Activated T-cell treated with anti-CD3 and anti-CD28 coated beads for 1 hour (primary cell): ENCODE data around the gene MS4A4A.
"Not testable (repeated sequence)": the region's sequence is repeated elsewhere in the genome, so short reads cannot be mapped to it uniquely, and the experiment has no call there.

Experiments
- DNase-seq: peaks from one replicate; pipeline ENCODE4 v3.0.0-alpha.2; 2020; ENCODE audit warnings: low read depth

The MS4A4A gene

DNA sequence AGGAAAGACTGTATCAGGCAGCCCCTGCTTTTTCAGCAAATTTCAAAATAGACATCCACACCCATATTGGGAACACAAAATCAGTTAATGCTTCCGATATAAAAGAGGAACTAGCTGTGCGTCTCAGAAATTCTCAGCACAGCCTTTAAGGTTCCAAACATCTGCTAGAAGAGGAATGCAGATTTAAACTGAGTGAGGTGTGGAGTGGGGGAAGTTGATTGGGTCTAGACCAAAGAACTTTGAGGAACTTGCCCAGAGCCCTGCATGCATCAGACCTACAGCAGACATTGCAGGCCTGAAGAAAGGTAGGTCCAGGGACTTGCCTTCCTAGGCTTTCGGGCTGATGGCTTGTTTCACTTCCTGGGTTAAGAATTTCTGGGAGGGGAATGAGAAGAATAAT, at the start of gene MS4A4A:
Gene MS4A4A, plus strand, starts transcription at position 255 of the 400 bp plus-strand sequence. Its CDS starts 10 bp downstream, at position 265.
- no peak for DNase-seq

DNA sequence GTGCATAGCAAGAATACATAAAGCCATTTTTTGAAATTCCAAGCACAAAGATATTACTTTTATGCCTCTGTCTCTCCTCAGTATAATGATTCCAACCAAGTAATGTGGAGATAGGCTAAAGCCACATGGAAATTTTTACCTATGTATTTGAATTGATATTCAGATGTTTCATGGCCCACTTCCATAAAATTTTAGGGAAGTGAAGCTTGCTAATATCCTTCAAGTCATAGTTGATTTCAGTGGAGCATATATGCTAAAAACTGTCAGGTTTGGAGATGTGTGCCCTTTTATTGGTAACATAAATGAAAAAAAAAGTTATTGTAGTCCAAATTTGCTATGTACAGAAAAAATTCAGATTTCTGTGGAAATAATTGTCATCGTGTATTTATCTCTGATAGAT, 49.8 kb upstream of the MS4A4A start:
- DNase-seq = no peak

DNA sequence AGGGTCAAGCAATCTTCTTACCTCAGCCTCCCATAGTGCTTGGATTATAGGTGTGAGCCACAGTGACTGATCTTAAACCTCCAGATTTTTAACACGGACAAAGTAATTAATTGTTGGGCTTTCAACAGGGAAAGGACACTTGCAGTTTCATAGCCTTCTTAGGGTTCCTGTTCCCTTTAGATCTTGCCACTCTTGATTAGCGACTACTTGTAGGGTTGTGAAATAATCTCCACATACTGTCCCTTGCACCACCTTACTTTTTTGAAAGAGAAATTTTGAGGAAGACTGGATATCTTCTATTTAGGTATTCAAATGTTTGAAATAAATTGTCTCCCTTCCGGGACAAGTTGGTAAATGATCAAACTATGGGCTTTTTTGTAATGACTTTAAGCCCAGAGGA, 45.1 kb upstream of the MS4A4A start:
- DNase-seq = no peak

DNA sequence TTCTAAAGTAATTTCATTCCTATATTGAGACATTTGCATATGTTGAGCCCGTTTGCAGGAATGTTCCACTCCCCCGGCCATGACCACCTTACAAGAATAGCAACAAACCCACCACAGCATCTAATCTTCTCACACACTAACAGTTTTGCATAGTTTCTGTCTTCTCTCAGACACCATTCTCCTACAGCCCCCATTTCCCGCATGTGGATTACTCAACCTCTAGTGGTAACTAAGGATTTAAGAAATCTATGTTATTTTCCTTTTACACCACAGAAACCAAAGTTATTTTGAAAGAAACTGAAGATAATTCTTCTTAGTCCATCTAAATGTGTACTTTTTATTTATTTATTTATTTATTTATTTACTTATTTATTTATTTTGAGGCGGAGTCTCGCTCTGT, 39.8 kb upstream of the MS4A4A start:
- no peak for DNase-seq

DNA sequence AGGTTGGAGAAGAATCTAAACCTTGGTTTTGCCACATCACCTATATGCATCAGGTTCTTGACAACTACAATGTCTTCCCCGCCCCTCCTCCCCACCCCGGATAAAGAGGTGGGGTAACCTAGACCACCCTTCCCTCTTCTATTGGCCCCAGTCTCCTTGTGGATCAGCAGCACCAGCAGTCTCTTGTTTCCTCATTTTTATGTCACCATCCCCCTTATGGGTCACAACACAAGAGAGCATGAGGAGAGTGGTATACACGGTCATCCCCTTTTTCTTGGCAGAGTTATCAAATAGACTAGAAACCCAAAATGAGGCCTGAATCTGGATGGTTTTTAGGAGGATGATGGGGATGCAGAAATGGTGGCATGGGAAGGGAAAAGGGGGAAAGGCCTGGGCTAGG, 38.7 kb upstream of the MS4A4A start:
- DNase-seq = no peak

DNA sequence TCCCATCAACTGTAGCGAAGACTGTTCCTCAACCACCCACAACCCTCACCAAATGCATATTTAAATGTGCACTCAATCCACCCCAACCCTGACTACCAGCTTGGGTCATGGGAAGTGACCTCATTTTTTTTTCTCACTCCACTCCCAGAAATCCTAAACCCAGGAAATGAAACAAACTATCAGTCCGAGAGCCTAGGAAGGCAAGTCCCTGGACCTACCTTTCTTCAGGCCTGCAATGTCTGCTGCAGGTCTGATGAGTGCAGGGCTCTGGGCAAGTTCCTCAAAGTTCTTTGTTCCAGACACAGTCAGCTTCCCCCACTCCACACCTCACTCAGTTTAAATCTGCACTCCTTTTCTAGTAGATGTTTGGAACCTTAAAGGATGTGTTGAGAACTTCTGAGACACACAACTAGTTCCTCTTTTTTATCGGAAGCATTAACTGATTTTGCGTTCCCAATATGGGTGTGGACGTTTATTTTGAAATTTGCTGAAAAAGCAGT, 37.7 kb upstream of the MS4A4A start, which contains the start of gene MS4A4E:
Gene MS4A4E, minus strand, starts transcription at position 398 of the 500 bp plus-strand sequence. CDS start 13,082 bp downstream, outside the sequence.
- DNase-seq = no peak

DNA sequence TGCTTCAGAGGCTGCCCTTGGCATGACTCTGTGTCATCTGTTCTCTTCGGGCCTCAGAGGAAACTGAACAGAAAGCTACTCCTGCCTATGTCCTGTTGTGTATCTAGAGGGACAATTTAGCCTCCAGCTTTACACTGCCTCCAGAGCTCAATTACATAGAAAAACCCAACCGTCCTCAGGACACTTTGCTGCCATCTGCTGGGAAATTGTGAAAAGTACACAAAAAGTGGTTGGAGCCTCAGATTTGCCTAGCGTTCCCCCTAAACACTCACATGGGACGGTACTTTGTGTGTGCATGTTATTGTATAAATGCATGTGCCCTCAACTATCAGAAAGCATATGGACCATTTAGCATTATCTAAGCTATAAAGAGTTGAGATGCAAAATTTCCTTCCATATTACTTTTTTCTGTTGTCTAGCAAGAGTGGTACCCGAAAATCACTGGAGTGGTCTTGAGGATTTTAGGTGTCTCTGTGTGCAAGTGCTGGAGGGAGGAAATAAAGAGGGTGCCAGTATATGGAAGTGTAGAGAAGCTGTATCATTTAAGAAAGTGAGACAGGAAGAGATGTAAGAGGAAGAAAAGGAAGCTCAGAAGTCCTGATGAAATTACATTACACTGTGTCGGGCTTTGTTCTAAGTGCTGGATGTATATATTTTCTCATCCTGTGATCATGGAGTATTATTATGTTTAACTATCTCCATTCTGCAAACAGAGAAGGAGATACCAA, 28.8 kb upstream of the MS4A4A start:
- no peak for DNase-seq

DNA sequence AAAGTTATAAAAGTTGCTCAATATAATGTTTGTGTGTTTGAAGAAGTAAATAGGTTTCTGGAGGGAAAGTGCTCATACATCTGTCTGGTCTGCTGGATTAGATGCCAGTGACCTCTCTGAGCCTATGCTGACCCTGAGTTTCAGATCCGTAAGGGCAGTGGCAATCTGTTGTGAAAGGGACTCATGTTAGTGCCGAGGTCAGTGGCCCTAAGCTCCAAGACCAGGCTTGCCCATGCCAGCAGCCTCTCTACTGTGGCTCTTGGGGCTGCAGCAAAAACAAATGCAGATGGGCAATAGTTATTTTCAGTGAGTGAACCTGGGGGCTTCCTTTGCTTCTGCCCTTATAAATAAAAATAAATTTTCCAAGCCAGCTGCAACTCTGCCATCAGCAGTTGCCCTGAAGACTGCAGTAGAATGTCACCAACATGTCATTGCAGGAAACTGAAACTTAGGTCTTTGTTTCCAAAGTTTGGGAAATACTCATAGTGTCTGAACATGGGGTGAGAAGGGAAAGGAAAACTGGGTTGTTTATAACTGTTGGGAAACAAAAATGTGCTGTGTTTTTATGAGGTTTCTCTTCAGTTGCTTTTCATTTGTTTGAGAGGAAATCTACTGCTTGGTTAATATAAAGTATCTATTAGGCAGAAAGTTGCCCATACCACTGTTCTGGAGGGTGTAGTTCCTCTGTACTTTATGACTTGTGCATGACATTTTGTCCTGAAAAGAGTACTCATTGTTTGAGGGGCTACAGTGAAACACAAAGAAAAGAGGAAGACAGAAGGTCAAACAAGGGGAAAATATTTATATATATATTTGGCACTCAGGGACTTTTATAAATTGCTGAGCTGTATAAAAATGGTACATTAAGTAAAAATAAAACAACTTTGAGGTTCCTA, 28.0 kb upstream of the MS4A4A start:
- no peak for DNase-seq

DNA sequence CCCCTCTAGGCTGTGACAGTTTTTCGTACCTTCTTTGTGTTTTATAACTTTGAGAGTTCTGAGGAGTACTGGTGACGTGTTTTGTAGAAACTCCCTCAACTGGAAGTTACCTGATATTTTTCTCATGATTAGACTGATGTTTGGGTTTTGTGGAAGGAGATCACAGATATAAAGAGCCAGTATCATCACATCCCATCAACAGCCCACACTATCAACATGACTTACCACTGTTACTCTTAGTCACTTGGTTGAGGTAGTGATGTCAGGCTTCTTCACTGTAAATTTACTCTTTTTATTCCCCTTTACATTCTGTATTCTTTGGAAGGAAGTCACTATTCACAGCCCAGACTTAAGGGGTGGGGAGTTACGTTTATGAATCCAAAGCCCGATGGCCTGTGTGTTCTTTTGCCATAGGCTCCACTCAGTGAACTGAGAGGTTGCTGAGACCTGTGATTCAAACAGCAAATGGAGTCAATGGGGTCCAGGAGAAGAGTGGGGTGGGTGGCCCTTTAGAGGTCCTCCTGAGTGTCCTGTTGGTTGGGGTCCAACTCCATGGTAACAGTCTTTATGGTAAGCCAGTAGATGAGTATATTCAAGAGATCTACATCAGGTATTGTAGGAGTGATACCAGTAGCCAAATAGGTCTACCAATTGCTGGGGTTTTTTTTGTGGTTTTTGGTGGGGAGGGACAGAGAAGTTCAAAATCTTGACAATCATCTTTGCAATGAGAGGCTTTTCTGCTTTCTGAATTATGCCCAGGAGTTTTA, 22.3 kb upstream of the MS4A4A start:
- no peak for DNase-seq

DNA sequence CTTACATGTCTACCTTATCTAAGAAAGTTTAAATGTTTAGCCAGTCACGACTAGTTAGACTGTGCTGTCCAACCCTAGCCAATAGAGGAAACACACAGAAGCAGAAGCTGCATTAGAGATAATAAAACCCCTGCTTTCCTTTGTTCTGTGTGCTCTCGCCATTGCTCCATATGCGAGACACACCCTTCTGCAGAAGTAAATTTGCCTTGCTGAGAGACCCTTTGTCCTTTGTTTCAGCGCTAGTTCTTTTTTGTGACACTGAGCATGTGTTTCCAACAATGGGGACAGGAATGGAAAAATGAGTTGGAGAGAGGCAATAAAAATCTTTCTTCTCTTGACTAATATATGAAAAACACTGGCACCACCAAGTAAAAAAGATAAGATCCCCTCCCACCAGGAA, 19.5 kb upstream of the MS4A4A start:
- no peak for DNase-seq

DNA sequence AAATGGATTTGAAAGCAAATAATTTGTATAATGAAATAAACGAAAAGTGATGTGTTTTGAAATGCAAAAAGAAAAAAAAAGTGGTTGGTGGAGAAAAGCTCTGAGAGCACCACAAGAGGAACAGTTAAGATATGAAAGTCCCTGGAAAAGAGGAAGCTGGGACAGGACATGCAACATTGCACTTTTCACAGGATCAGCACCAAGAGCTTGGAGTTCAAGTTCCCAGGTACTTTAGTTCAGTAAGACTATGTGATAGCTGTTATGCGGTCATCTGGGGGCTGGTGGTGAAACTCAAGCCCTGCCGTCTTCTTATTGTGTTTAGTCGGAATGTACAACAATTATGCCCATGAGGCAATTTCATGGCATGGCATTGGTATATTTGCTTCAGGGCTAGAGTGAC, 17.1 kb upstream of the MS4A4A start:
- DNase-seq = no peak

DNA sequence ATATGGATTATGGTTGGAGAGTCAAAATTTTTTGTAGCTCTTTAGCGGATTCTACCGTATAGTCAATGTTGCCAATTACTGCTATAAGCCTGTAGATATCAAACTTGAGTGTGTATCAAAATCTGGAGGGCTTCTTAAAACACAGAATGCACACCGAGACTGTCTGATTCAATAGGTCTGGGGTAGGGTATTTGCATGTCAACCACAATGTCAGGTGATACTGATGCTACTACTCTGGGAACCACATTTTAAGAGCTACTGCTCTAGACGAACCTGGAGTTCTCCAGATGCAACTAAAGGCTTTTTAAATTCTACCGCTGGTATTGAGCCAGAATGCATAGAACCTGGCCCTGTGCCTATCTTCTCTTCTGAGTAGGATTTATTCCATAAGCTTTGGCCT, 15.8 kb upstream of the MS4A4A start:
- DNase-seq = no peak

DNA sequence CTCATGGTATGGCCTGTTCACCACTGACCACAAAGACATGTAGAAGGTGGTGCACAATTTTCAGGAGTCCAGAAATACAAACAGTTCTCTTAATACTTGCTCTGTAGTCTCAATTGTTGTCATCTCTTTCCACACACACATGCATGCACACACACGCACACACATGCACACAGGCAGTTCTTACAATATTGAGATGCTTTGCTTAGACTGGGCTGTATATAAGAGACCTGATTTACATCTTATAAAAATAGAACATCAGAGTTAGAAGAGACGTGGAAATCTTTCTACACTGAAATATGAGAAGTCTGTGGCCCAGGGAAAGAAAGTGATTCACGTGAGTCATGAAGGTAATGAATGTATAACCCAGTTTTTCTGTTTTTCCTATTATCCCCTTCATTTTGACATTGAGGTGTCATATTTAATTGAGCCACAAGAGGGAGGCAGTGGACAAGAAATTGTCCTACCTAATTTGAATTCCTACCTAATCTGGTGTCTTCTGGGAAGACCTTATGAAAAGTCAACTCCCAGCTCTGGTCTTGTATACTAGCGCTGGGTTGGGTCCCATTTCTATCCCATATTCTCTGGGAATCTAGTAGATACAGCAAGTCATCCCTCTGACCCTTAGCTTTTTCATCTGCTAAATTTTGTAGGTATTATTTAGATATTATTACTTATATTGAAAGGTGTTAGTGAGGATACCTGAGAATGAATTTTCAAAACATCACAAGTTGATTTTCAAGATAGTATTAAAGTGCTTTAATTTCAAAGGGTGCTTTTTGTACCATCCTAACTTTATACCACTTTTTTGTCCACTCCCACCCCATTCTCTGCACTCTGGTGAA, 14.9 kb upstream of the MS4A4A start:
- no peak for DNase-seq

DNA sequence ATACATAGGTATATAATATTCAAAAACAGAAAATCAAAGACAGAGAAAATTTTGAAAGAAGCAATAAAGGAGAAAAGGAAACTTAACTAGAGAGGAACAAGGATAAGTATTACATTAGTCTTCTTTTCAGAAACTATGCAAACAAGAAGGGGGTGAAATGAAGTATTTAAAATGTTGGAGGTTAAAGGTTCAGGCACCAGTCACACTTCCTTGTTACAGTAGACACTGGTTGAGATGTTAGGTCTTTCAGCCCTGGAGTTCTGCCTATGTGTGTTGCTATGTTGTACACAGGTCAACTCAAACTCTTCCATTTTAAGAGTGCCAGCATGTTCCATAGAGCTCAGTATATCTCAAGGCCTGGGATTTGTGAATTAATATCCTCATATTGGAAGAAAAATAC, 6.0 kb upstream of the MS4A4A start:
- DNase-seq = no peak

DNA sequence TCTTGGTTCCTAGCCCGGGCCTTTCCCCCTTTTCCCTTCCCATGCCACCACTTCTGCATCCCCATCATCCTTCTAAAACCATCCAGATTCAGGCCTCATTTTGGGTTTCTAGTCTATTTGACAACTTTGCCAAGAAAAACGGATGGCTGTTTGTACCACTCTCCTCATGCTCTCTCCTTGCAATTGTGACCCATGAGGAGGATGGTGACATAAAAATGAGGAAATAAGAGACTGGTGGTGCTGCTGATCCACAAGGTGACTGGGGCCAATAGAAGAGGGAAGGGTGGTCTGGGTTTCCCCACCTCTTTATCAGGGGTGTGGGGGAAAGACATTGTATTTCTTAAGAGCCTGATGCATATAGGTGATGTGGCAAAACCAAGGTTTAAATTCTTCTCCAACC, 1.0 kb downstream of the MS4A4A start:
- DNase-seq = no peak

DNA sequence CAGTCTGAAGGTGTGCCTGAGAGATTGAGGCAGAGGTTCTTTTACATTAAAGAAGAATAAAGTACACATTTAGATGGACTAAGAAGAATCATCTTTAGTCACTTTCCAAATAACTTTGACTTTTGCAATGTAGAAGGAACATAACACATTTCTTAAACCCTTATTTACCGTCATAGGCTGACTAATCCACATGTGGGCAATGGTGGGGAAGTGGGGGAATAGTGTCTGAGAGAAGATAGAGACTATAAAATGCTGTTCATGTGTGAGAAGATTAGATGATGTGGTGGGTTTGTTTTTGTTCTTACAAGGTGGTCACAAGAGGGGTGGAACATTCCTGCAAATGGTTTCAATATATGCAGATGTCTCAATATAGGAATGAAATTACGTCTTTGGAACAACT, 1.8 kb downstream of the MS4A4A start:
- no peak for DNase-seq

DNA sequence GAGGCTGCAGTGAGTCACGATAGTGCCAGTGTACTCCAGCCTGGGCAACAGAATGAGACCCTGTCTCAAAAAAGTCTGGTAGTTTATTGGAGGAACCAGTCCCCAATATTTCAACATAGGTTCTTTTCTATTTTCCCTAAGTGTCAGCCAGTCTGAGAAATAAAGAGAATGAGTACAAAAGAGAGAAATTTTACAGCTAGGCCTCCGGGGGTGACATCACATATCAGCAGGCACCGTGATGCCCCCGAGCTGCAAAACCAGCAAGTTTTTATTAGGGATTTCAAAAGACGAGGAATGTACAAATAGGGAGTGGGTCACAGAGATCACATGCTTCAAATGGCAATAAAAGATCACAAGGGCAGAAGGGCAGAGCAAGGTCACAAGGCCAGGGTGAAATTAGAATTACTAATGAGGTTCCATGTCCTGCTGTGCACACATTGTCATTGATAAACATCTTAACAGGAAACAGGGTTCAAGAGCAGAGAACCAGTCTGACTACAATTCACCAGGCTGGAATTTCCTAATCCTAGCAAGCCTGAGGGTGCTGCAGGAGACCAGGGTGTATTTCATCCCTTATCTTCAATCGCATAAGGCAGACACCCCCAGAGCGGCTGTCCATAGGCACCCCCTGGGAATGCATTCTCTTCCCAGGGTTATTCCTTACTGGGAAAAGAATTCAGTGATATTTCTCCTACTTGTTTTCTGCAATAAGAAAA, 5.1 kb downstream of the MS4A4A start:
- DNase-seq = not testable (repeated sequence)

DNA sequence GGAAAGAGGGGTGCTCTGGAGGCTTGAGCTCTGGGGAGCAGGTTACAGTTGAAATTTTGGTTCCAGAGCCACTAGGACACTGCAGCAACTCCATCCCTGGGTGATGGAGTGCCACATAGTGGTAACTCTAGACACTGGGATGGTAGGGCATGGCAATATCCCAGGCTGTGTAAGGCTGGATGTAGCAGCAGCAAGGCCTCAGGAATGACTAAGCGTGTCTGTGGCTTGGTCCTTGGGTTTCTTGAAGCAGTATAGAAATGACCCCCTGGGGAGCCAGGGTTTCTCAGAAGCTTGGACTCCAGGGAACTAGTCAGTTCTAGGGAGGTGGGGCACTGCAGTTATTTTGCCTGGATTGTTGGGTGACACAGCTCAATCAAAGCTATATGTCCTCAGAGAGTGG, 8.1 kb downstream of the MS4A4A start:
- no peak for DNase-seq

DNA sequence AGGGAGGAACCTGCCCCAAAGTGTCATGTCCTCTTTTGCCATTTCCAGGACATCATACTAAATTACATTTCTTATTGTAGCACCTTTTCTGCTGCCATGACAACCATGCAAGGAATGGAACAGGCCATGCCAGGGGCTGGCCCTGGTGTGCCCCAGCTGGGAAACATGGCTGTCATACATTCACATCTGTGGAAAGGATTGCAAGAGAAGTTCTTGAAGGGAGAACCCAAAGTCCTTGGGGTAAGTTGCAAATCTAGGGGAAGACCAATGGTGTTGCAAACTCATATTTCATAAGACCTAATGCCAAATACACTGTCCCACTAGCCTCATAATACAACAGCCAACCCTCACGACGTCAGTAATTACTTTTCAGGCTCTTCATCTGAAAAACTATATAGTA, 11.7 kb downstream of the MS4A4A start:
- DNase-seq = no peak

DNA sequence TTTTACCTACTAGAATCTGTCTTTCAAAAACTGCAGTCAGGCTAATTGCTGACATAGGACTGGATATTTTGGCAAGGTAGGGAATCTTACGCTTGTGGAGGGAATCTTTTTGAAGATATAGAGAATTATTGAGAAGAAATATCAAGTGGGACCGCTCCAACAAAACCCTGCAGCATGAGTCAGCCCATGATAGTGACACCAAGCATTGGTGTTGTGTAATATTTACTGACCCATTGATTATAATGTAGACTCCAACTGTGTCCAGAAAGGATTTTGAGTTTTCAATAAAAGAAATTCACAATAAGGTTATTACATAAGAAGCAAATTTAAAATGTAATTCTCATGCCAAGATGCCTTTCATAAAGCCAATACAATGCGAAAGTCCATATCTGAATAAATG, 20.7 kb downstream of the MS4A4A start:
- DNase-seq = no peak

DNA sequence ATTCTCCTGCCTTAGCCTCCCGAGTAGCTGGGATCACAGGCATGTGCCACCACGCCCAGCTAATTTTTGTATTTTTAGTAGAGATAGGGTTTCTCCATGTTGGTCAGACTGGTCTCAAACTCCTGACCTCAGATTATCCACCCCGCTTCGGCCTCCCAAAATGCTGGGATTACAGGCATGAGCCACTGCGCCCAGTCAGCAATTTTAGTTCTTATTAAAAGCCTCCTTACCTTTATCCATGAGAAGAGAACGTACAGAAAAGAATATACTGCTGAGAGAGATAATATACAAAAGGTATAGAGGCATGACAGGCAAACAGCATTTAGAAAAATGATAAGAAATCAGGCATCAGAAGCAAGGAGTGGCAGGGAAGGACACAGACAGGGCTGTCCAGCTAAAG, 21.4 kb downstream of the MS4A4A start:
- not testable (repeated sequence) for DNase-seq
